IMR-90 (cell line): ENCODE results near the gene PLEKHS1. TPM values are rescaled to one million over a fixed set of nuclear protein-coding genes. Genes with fewer than 3 reads are reported as not detected.

Source experiments
- ATAC-seq: fragments of 200-7000 bp; cut with Tn5 transposase; 2 replicates; pipeline ENCODE4 v1.9.1; 2020; ENCODE audit warnings: low read depth, mild to moderate bottlenecking, moderate library complexity
- BruUV-seq: library from RNA; stranded (reverse); fragments of 400-500 nt; replicated peaks from 2 replicates; lab custom pipeline; 2021; lab: Mats Ljungman, UMichigan
- CTCF ChIA-PET: fragments of 300-600 bp; formaldehyde crosslinking; extraction: SDS; loops from one replicate; lab custom pipeline; 2021; ENCODE audit warnings: antibody characterized with exemption; lab: Yijun Ruan, JAX
- POLR2A ChIA-PET: fragments of 300-600 bp; sonication (Branson Sonifier 250); formaldehyde crosslinking; loops from one replicate; lab custom pipeline; 2022; ENCODE audit warnings: antibody characterized with exemption; ENCODE audit not compliant: unreplicated experiment; lab: Charles Lee
- DNase-seq: peaks from one replicate; pipeline ENCODE4 v3.0.0; 2013
- H2AFZ ChIP-seq: replicated peaks from 2 replicates; pipeline ENCODE3; 2013; ENCODE audit warnings: low read length, mild to moderate bottlenecking; ENCODE audit not compliant: poor library complexity
- H2AK5ac ChIP-seq: 2 replicates; pipeline ENCODE4 v1.6.1; 2013; ENCODE audit warnings: low read depth, low read length, inconsistent platforms
- H2AK9ac ChIP-seq: replicated peaks from 2 replicates; pipeline ENCODE3; 2013; ENCODE audit warnings: mild to moderate bottlenecking, low read depth, low read length, moderate library complexity; ENCODE audit not compliant: poor library complexity
- H2BK120ac ChIP-seq: 2 replicates; pipeline ENCODE4 v1.6.1; 2013; ENCODE audit warnings: low read depth, low read length, inconsistent platforms
- H2BK15ac ChIP-seq: 3 replicates; pipeline ENCODE4 v1.6.1; 2013; ENCODE audit warnings: low read depth, low read length, inconsistent platforms
- H2BK20ac ChIP-seq: 2 replicates; pipeline ENCODE4 v1.6.1; 2013; ENCODE audit warnings: low read depth, mild to moderate bottlenecking, inconsistent platforms, low read length, moderate library complexity
- H2BK5ac ChIP-seq: 2 replicates; pipeline ENCODE4 v1.6.1; 2013; ENCODE audit warnings: mild to moderate bottlenecking, low read depth, low read length, inconsistent platforms; ENCODE audit not compliant: poor library complexity, severe bottlenecking
- H3K14ac ChIP-seq: replicated peaks from 2 replicates; pipeline ENCODE4 v1.6.1; 2013; ENCODE audit warnings: low read depth, low read length, inconsistent platforms
- H3K18ac ChIP-seq: 2 replicates; pipeline ENCODE4 v1.6.1; 2013; ENCODE audit warnings: low read depth, low read length, control low read depth
- H3K23ac ChIP-seq: 2 replicates; pipeline ENCODE4 v1.6.1; 2013; ENCODE audit warnings: low read depth, low read length, inconsistent platforms
- H3K27ac ChIP-seq: 2 replicates; pipeline ENCODE4 v1.5.1; 2013; ENCODE audit warnings: mild to moderate bottlenecking, control low read depth, low read length; ENCODE audit not compliant: insufficient read depth
- H3K27me3 ChIP-seq: 2 replicates; pipeline ENCODE4 v1.6.1; 2013; ENCODE audit warnings: low read length; ENCODE audit not compliant: control insufficient read depth, insufficient read depth
- H3K36me3 ChIP-seq: 2 replicates; pipeline ENCODE4 v1.6.1; 2013; ENCODE audit warnings: low read length, mixed read lengths; ENCODE audit not compliant: control insufficient read depth, insufficient read depth
- H3K4ac ChIP-seq: 2 replicates; pipeline ENCODE4 v1.6.1; 2013; ENCODE audit warnings: low read depth, low read length, inconsistent platforms
- H3K4me1 ChIP-seq: 2 replicates; pipeline ENCODE4 v1.6.1; 2013; ENCODE audit warnings: low read length, mixed read lengths; ENCODE audit not compliant: control insufficient read depth, insufficient read depth
- H3K4me2 ChIP-seq: 2 replicates; pipeline ENCODE4 v1.6.1; 2013; ENCODE audit warnings: low read depth, mild to moderate bottlenecking, control low read depth, low read length, moderate library complexity
- H3K4me3 ChIP-seq: 2 replicates; pipeline ENCODE4 v1.5.1; 2013; ENCODE audit warnings: low read depth, mild to moderate bottlenecking, control low read depth, low read length, moderate library complexity; ENCODE audit not compliant: insufficient read depth
- H3K56ac ChIP-seq: 2 replicates; pipeline ENCODE4 v1.6.1; 2013; ENCODE audit warnings: low read length, inconsistent platforms; ENCODE audit not compliant: insufficient read depth; ENCODE audit errors: extremely low read depth
- H3K79me1 ChIP-seq, 2 experiments: 2 replicates each; pipeline ENCODE4 v1.6.1; 2013; ENCODE audit warnings: low read length in 2 of 2, inconsistent platforms in 1 of 2, low read depth in 1 of 2
- H3K9ac ChIP-seq: 2 replicates; pipeline ENCODE4 v1.6.1; 2013; ENCODE audit warnings: low read depth, low read length, control low read depth
- H3K9me1 ChIP-seq: 2 replicates; pipeline ENCODE4 v1.6.1; 2013; ENCODE audit warnings: low read length, inconsistent platforms; ENCODE audit not compliant: insufficient read depth
- H3K9me3 ChIP-seq: 2 replicates; pipeline ENCODE4 v1.6.1; 2013; ENCODE audit warnings: low read length; ENCODE audit not compliant: control insufficient read depth, insufficient read depth
- H4K20me1 ChIP-seq: 2 replicates; pipeline ENCODE4 v1.6.1; 2013; ENCODE audit warnings: low read length, inconsistent platforms; ENCODE audit not compliant: insufficient read depth
- H4K5ac ChIP-seq: 2 replicates; pipeline ENCODE4 v1.6.1; 2013; ENCODE audit warnings: mild to moderate bottlenecking, low read depth, low read length, control low read depth
- H4K8ac ChIP-seq, 2 experiments: 2 replicates each; pipeline ENCODE4 v1.6.1; 2013; ENCODE audit warnings: low read depth in 2 of 2, low read length in 2 of 2, control low read depth in 1 of 2, inconsistent platforms in 1 of 2
- H4K91ac ChIP-seq: 2 replicates; pipeline ENCODE4 v1.6.1; 2013; ENCODE audit warnings: low read depth, low read length, inconsistent platforms; ENCODE audit not compliant: insufficient read depth
- ELK1 ChIP-seq: fragments of 150-350 bp; IDR thresholded peaks from 2 replicates; pipeline ENCODE4 v1.6.1; 2016; ENCODE audit warnings: low read depth, mild to moderate bottlenecking, low read length, moderate library complexity, borderline replicate concordance
- RAD21 ChIP-seq: IDR thresholded peaks from 2 replicates; pipeline ENCODE4 v1.6.1; 2012; ENCODE audit warnings: low read length, improper control_type of control experiment
- RFX5 ChIP-seq: IDR thresholded peaks from 2 replicates; pipeline ENCODE4 v1.8.0; 2012; ENCODE audit warnings: low read depth, mild to moderate bottlenecking, low read length, moderate library complexity
- WGBS, 2 experiments: methylation state at CpG; one replicate each; pipeline versions ENCODE4 v1.1.5 to v1.1.7; 2013; ENCODE audit warnings: missing lambda C conversion rate in 2 of 2; ENCODE audit not compliant: insufficient read length in 1 of 2; ENCODE audit errors: extremely low coverage in 2 of 2; 5-methylcytosine and 5-hydroxymethylcytosine counted together
- dilution Hi-C: fragments of 300-500 bp; cut with HindIII; formaldehyde crosslinking; loops from one replicate; pipeline ENCODE4 v1.14.3; 2018; ENCODE audit warnings: low sequenced_read_pairs; ENCODE audit not compliant: unreplicated experiment
- in situ Hi-C: fragments of 300-500 bp; cut with MboI; formaldehyde crosslinking; loops from 3 replicates; pipeline ENCODE4 v1.14.3; 2019; ENCODE audit warnings: low sequenced_read_pairs, inconsistent platforms, mixed read lengths
- intact Hi-C: fragments of 100-400 bp; cut with micrococcal nuclease; formaldehyde crosslinking; loops from 2 replicates; pipeline ENCODE4 v1.10.0; 2022
- polyA plus RNA-seq, 3 experiments: library from polyadenylated mRNA; depleted of rRNA; stranded (reverse); fragments of >200 nt; gene quantifications; 2 replicates each; pipeline ENCODE4 v1.2.3, GENCODE V29; 2012; ENCODE audit warnings: low replicate concordance in 1 of 3
- total RNA-seq: library from RNA; depleted of rRNA; stranded (reverse); fragments of >200 nt; gene quantifications from 2 replicates; pipeline ENCODE4 v1.2.3, GENCODE V29; 2012
- TF ChIP-seq, protein P1 (sequence below): conservative IDR thresholded peaks from 2 replicates; pipeline ENCODE4 v1.5.1; 2012; ENCODE audit warnings: mild to moderate bottlenecking, low read depth, low read length, improper control_type of control experiment

The PLEKHS1 gene
- total and polyA plus RNA-seq, 2 of the 4 experiments (the other 2 are of a cell fraction), result not detected

DNA sequence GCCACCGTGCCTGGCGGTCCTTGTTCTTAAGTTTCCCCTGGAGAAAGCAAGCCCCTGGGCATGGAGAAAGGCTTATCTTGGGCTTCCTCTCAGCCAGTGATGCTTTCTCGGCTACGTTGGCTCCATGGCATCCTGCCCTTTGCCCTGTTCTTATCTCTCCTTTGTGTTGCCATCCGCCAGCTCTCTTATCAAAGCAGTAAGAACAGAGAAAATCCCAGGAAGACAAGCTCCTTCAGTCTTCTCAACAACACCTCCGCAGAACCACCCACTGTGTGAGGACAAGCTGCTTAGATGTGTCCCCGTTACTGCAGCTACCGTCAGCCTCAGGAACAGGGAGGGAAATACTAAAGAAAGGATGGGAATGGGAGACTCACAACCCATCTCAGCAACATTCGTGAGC is 3.3 kb downstream of the PLEKHS1 start:
- POLR2A ChIA-PET, result no interaction called here
- no peaks in the 10 kb centered on the region for H3K79me1 ChIP-seq
- ATAC-seq, result no peak
- H4K5ac ChIP-seq, result no peak overlapping the region
- CTCF ChIA-PET, result interaction anchor here (2.0 kb wide), 1 partner anchor 13 kb away, joined by 4 read pairs; no protein-coding TSS in a partner anchor
- no peaks in the 10 kb centered on the region for H4K20me1 ChIP-seq
- no peak overlapping the region for H3K56ac ChIP-seq
- no peaks in the 10 kb centered on the region for H3K36me3 ChIP-seq
- dilution Hi-C loops (no loop called here), in situ Hi-C loops (no loop called here), intact Hi-C loops (no loop called here)
- H4K8ac ChIP-seq, result no peak overlapping the region
- no TSS peak for BruUV-seq
- no peak overlapping the region for H3K4me2 ChIP-seq
- H3K9me1 ChIP-seq, result no peaks in the 10 kb centered on the region
- H3K9me3 ChIP-seq, result no peaks in the 10 kb centered on the region
- H2AK9ac ChIP-seq, result no peak overlapping the region
- no peak overlapping the region for H3K27ac ChIP-seq
- H3K4me3 ChIP-seq, result no peak overlapping the region
- no peak overlapping the region for H3K23ac ChIP-seq
- no peak overlapping the region for H2AK5ac ChIP-seq
- H4K91ac ChIP-seq, result no peak overlapping the region
- H2AFZ ChIP-seq, result no peak overlapping the region
- no peak overlapping the region for H3K4ac ChIP-seq
- H2BK5ac ChIP-seq, result no peak overlapping the region
- peaks cover 6% of the 10 kb centered on the region; the same call in 1 of the 2 replicates for H3K27me3 ChIP-seq
- H2BK20ac ChIP-seq, result no peak overlapping the region
- no peak for DNase-seq
- H3K9ac ChIP-seq, result no peak overlapping the region
- H2BK15ac ChIP-seq, result no peak overlapping the region
- no peak overlapping the region for H3K18ac ChIP-seq
- no CpG with 5 or more reads among the region's 9 CpGs for WGBS, 2 experiments
- H3K14ac ChIP-seq, result no peak overlapping the region
- no peak overlapping the region for H2BK120ac ChIP-seq
- H3K4me1 ChIP-seq, result no peaks in the 10 kb centered on the region
- TF ChIP-seq, protein P1, sequence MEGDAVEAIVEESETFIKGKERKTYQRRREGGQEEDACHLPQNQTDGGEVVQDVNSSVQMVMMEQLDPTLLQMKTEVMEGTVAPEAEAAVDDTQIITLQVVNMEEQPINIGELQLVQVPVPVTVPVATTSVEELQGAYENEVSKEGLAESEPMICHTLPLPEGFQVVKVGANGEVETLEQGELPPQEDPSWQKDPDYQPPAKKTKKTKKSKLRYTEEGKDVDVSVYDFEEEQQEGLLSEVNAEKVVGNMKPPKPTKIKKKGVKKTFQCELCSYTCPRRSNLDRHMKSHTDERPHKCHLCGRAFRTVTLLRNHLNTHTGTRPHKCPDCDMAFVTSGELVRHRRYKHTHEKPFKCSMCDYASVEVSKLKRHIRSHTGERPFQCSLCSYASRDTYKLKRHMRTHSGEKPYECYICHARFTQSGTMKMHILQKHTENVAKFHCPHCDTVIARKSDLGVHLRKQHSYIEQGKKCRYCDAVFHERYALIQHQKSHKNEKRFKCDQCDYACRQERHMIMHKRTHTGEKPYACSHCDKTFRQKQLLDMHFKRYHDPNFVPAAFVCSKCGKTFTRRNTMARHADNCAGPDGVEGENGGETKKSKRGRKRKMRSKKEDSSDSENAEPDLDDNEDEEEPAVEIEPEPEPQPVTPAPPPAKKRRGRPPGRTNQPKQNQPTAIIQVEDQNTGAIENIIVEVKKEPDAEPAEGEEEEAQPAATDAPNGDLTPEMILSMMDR, result no peak
- TF ChIP-seq RAD21 (no peak), RFX5 (no peak), ELK1 (no peak)
